ENCODE measurements around the gene ZNF282.
A peak's percentile ranks its signal among the peaks of the same experiment; 100 is the strongest.

Gene ZNF282

DNA sequence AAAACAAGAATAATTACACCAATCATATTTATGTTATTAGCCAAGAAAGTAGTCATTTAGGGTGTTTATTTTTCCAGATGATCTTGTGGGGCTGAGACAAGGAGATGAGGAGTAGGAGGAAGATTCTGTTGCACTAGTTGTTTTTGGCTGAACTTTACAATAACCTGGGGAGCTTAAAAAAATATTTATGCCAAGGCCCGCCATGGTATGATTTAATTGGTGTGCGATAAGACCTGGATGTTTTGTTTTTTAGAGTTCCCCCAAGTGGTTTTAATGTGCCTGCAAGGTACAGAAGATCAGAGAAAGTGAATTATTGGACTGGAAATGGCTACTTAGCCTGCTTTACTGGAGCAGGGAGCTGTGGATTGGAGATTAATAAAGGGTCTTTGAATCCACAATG, 7.1 kb upstream of the ZNF282 start:
- no peak for DNase-seq
- in situ Hi-C loops (cut with HindIII; ENCODE audit: low pct_ligation_motif_present, low pct_unique_long_range_greater_than_20kb, low sequenced_read_pairs) = no loop called here

DNA sequence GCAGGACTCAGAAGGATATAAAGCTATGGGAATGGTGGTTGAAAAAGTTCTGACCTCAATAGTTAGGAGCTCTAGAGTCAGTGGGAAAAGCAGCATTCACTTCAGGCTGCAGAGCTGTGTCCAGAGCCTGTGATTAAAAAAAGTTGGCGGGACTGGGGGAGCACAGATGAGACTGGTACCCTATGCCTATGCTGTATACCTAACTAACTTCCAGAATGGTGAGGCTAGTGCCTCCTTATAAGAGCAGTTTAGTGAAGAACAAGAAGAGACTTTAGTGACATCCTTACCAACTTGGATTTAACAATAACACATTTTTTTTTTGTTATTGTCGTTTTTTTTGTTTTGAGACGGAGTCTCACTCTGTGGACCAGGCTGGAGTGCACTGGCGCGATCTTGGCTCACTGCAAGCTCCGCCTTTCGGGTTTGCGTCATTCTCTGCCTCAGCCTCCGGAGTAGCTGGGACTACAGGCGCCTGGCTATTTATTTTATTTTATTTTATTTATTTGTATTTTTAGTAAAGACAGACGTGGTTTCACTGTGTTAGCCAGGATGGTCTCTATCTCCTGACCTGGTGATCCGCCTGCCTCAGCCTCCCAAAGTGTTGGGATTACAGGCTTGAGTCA, 6.6 kb upstream of the ZNF282 start:
- in situ Hi-C loops (cut with HindIII; ENCODE audit: low pct_ligation_motif_present, low pct_unique_long_range_greater_than_20kb, low sequenced_read_pairs) = no loop called here

DNA sequence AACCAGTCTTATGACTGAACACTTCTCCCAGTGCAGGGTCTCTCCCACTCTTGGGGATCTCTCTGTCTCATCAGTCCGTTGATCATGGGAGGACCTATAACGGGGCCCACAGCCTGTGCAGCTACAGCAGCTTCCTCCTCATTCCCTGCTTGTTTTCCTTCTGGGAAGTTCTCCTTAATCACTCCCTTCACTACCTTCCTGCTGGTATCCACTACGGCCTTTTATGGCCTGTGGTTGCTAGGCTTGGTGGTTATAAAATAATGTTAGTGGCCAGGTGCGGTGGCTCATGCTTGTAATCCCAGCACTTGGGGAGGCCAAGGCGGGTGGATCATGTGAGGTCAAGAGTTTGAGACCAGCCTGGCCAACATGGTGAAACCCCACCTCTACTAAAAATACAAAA, 3.5 kb upstream of the ZNF282 start:
- in situ Hi-C loops (cut with HindIII; ENCODE audit: low pct_ligation_motif_present, low pct_unique_long_range_greater_than_20kb, low sequenced_read_pairs) = no loop called here
- no peak for DNase-seq

More for the DNA sequence above, 6.6 kb upstream of the ZNF282 start:
- no peak for DNase-seq

DNA sequence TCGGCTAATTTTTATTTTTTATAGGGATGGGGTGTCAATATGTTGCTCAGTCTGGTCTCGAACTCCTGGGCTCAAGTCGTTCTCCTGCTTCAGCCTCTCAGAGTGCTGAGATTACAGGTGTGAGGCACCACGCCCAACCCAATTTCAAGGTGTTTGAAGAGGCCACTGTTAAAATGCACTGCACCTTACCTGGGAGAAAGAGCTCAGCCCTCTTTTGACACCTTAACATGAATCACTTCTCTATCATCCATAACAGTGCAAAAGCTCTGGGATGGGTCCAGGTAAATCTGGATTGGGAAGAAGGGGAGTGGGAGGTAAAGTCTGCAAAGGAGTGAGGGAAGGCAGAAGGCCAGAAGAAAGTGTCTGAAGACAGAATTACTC, 557 bp upstream of the ZNF282 start:
- in situ Hi-C loops (cut with HindIII; ENCODE audit: low pct_ligation_motif_present, low pct_unique_long_range_greater_than_20kb, low sequenced_read_pairs) = no loop called here
- DNase-seq = no peak

DNA sequence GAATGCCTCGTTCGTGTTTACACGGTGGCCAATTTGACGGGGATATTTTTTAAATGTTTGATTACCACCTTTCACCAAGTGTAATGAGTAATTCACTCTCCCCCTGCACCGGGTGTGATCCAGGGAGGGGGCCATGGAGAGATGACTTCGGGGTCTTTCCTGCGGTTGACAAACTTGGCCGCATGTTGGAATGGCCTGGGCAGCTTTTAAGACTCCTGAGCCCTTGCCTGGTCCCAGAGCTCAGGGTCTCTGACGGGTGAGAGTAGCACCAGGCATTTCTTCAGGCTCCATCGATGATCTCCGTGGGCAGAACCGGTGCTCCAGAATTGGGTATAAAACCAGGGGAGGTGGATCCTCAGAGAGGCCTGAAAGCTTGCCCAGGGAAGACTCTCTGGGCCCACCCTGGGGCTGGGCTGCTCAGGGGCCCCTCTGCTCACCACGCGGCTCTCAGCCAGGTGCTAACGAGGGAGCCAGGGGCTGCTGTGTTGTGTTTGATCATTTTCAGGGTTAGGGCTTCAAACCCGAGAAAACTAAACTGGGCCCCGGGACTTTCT, 882 bp downstream of the ZNF282 start:
- peak; percentile 24 for DNase-seq
- in situ Hi-C loops (cut with HindIII; ENCODE audit: low pct_ligation_motif_present, low pct_unique_long_range_greater_than_20kb, low sequenced_read_pairs) = no loop called here

DNA sequence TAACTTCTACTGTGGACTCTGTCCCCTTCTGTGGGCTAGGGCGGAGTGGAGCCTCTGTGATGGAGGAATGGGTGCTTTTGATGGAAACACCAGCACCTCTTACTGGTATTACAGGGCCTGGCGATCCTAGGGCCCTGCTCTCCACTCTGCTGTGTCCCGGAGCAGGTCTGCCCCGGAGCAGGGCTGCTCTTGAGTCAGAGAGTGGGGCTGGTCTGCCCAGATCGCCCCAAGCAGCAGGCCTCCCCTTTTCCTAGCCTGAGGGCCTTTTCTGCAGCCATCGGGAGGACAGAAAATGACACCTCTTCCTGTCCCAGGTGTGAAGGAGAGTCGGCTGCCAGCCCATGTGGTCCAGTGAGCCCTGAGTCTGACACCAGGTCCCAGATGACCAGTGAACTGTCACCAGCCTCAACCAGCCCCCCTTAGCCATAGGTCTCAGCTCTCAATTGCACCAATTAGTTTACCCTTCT, 1.4 kb downstream of the ZNF282 start:
- in situ Hi-C loops (cut with HindIII; ENCODE audit: low pct_ligation_motif_present, low pct_unique_long_range_greater_than_20kb, low sequenced_read_pairs) = no loop called here
- DNase-seq = peak; percentile 31

DNA sequence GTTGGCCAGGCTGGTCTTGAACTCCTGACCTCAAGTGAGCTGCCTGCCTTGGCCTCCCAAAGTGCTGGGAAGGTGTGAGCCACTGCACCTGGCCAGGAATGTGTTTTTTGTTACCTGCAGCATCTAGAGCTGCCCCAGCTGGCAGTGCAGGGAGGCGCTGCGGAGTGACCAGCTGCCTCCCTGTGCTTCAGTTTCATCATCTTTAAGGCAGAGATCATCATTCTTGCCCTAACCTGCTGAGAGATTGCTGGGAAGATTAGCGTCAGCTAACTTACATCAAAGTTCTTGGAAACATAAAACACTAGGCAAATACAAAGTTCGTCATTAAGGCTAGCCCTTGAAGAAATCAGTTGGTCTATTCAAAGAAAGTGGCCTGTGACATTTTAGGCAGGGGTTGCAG, 2.3 kb downstream of the ZNF282 start:
- in situ Hi-C loops (cut with HindIII; ENCODE audit: low pct_ligation_motif_present, low pct_unique_long_range_greater_than_20kb, low sequenced_read_pairs) = no loop called here
- DNase-seq = no peak

DNA sequence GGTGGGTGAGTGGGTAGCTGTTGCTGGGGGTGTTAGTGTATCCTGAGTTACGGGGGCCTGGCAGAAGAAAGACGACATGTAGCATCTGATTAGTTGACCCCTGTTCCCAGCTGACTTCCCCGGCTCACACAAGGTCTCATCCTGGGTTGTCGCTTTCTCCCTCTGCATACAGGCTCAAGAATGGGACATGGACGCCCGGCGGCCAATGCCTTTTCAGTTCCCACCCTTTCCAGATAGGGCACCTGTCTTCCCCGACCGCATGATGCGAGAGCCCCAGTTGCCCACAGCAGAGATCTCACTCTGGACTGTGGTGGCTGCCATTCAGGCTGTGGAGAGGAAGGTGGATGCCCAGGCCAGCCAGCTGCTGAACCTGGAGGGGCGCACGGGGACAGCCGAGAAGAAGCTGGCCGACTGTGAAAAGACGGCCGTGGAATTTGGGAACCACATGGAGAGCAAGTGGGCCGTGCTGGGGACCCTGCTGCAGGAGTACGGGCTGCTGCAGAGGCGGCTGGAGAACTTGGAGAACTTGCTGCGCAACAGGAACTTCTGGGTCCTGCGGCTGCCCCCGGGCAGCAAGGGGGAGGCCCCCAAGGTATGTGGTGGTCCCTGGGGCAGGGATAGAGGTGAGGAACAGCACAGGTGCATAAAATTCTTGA, 2.9 kb downstream of the ZNF282 start:
- in situ Hi-C loops (cut with HindIII; ENCODE audit: low pct_ligation_motif_present, low pct_unique_long_range_greater_than_20kb, low sequenced_read_pairs) = no loop called here
- DNase-seq = no peak

DNA sequence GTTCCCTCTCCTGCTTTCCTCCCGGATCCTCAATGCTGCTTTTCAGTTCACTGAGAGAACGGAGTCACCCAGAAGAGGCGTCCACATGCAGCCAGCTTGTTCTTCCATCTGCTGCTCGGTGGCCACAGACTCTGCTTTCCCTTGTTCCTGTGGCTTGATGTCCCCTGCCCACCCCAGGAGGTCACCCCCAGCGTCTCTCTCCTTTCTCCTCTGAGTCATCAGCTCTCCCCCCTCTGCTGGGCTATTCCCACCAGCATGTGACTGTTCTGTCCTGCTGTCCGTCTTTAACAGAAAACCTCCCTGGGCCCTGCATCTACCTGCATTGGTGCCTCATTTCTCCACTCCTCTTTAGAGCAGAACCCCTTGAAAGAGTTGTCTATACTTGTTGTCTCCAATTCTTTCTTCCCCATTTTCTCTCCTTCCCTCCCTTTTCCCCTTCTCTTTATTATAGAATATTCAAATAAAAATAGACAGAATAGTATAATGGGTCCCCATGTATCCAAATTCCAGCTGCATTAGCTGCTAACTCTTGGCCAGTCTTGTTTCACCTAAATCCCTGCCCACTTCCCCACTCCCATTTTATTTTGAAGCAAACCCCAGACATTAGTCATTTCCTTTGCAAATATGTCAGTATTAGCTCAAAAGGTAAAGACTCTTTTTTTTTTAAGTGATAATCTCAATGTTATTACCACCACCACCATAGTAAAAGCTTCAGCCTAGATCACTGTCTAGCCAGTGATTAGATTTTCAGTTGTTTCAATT, 4.1 kb downstream of the ZNF282 start:
- in situ Hi-C loops (cut with HindIII; ENCODE audit: low pct_ligation_motif_present, low pct_unique_long_range_greater_than_20kb, low sequenced_read_pairs) = no loop called here
- DNase-seq = no peak

DNA sequence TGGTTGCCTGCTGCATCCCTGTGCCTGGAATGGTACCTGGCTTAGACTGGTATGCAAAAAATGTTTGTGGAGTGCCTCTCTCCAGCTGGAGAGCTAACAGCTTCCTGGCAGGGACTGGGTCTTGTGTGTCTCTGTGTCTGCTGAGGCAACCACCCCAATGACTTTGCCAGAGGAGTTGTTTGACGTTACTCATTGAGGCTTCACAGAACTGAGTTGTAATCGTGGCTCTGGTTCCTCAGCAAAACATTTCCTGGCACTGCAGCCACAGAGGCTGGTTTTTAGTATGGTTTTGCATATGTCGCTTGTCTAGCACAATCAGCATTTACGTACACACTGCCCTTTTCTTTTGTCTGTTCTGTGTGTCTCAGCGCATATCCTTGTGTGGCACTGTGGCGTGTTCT, 7.5 kb downstream of the ZNF282 start:
- in situ Hi-C loops (cut with HindIII; ENCODE audit: low pct_ligation_motif_present, low pct_unique_long_range_greater_than_20kb, low sequenced_read_pairs) = no loop called here
- DNase-seq = no peak

DNA sequence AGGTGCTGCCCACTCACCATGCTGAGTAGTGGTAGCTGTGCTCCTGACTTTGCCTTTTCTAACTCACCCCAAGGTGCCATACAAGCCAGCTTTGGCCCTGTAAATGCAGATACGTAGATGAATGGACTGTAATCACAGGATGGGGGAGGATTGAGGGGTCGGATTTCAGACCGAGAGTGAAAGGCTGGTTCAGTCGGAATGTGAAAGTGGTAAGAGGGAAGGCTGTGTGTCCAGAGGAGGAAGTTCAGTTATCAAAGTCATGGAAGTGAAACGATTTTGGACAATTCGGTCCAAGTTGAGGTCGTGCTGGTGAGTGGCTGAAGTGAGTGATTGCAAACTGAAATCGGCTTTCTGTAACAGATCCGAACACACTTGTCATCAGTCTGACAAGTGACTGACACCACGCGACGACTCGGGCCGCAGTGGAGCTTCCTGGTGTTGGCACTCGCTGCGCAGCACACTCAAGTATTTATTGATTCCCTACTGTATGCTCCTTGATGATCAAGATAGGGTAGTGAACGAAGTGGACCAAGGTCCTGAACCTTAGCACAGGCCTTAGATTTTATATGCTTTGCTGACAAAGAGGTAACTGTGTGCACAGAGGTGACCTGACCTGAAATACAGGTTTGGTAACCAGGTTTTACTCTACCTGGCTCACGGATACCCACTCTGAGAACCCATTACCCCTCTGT, 10.5 kb downstream of the ZNF282 start:
- DNase-seq = no peak
- in situ Hi-C loops (cut with HindIII; ENCODE audit: low pct_ligation_motif_present, low pct_unique_long_range_greater_than_20kb, low sequenced_read_pairs) = no loop called here

DNA sequence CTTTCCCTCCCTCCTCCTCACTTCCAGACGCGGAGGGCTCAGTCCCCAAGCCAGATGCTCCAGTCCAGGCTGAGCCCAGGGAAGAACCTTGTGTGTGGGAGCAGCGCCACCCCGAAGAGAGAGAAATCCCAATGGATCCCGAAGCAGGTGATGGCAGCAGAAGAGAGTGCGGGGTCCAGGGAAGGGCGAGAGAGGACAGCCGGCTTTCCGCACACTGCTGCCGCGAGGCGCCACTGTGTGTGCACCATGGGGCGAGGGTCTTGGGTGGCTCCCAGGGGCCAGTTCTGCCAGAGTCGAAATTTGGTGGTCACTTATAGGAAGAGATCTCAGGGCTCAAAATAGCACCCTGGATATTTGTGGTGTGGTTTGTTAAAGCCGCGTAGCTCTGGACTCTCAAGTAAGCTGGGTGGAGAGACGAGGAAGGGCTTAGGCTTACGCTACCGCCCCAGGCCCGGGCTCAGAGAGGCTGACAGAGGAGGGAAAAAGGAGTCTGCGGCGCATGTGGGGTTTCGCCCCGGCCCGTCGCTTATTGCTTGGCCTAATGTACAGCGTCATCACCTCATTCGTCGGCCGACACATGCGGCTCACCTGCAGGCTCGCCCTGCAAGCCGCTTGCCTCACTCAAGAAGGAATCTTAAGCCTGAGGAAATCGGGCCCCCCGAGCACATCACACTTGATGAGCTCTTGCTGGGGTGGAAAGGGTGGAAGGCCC, 12.1 kb downstream of the ZNF282 start:
- no peak for DNase-seq
- in situ Hi-C loops (cut with HindIII; ENCODE audit: low pct_ligation_motif_present, low pct_unique_long_range_greater_than_20kb, low sequenced_read_pairs) = no loop called here

DNA sequence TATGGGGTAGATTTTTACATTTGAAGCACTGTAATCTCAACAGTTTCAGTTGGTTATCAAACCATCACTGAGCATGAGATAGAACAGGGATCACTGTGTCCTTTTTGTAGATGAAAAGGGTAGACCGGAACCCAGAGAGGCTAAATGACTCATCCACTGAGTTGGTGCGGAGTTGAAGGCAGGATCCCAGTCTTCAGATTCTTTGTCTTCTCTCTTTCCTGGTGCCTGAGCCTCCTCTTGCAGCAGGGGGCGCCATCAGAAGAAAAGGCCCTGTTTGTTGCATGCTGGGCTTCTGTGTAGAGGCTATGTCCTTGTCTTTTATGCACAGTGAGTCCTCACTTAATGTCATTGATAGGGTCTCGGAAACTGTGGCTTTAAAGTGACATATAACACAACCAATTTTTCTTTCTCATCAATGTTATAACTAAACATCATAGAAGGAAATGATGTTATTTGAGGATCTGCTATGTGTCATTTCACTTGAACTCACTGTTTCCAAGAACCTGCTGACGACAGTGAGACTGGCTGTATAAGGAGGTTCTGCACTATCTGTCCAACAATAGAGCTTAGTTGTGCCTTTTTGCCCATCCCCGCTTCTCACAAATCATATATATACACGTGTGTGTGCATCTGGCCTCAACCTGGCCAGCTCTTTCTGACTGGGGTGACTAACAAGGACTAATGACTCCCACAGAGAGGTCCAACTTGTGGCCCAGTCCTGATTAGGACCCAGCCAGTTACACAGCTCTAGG, 14.3 kb downstream of the ZNF282 start:
- DNase-seq = peak; percentile 89
- in situ Hi-C loops (cut with HindIII; ENCODE audit: low pct_ligation_motif_present, low pct_unique_long_range_greater_than_20kb, low sequenced_read_pairs) = no loop called here

DNA sequence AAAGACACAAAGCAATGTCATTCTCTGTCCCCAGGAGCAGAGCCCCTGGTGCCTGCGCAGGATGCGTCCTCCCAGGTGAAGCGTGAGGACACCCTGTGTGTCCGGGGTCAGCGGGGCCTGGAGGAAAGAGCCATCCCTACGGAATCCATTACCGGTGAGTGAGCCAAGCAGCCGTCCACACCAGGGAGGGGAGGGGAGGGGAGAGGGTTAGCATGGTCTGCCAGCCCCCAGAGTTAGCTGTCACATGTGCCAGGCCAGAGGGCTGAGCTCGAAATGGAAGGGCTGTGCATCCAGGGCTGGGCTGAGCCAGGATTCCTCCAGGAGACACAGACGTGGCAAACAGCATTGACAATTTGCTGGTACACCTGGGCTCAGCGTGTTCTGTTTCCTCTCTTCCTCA, 15.2 kb downstream of the ZNF282 start:
- in situ Hi-C loops (cut with HindIII; ENCODE audit: low pct_ligation_motif_present, low pct_unique_long_range_greater_than_20kb, low sequenced_read_pairs) = no loop called here
- no peak for DNase-seq

DNA sequence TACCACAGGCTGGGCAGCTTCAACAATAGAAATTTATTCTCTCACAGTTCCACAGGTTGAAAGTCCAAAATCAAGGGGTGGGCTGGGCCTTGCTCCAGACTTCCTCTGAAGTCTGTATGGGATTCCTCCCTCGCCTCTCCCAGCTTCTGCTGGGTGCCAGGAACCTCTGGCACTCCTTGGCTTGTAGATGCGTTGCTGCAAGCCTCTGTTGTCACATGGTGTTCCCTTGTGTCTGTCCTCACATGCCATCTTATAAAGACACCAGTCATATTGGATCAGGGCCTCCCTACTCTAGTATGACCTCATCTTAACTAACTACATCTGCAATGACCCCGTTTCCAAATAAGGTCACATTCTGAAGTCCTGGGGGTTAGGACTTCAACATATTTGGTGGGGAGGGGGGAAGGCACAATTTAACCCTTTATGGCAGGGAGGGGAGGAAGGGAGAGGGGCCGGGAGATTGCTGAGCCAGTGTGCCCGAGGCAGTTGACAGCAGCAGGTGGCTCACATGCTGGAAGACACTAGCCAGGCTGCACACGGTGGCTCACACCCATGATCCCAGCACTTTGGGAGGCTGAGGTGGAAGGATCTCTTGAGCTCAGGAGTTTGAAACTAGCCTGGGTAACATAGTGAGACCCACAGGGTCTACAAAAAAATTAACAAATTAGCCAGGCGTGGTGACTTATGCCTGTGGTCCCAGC, 18.8 kb downstream of the ZNF282 start:
- in situ Hi-C loops (cut with HindIII; ENCODE audit: low pct_ligation_motif_present, low pct_unique_long_range_greater_than_20kb, low sequenced_read_pairs) = no loop called here
- DNase-seq = no peak

DNA sequence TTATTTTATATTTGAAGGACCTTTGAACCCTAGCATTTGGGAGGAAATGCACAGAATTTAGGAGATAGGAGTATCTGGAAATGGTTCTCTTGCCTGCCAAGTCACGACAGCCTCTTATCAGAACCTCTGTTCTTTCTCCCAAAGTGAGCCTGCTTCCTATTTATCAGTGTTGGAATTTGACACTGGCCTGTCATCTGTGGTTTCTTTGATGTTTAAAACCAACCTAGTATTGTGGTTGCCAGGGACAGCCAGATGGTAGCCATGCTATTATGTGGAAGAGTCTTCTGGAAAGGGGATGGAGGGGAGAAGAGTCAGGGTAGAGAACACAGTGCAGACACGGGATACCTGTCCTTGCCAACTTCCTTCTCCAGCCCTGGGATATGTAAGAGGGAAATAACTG, 21.1 kb downstream of the ZNF282 start:
- DNase-seq = no peak
- in situ Hi-C loops (cut with HindIII; ENCODE audit: low pct_ligation_motif_present, low pct_unique_long_range_greater_than_20kb, low sequenced_read_pairs) = no loop called here

DNA sequence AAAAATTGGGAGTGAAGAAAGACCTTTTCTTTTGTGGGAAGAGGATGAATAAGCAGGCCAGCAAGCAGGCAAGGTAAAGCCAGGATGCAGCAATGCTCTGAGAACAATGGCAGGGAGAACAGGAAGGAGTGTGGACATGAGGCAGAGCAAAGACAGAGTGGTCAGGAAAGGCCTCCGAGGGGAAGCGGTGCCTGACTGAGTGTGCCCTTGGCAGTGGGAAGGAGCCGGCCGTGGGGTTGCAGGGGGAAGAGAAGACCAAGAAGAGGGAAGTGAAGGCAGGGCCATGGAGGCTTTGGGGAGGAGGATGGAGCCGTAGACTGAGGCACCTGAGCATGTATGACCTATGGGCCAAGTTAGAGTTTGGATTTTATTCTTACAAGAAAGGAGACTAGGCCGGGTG, 22.2 kb downstream of the ZNF282 start:
- no peak for DNase-seq
- in situ Hi-C loops (cut with HindIII; ENCODE audit: low pct_ligation_motif_present, low pct_unique_long_range_greater_than_20kb, low sequenced_read_pairs) = no loop called here

Measured in ACHN (cell line).